Lower leg skin (tissue), 3 donors: ENCODE results near the gene IFNA5.

Experiments used
- POLR2A ChIP-seq, 2 donors: fragments of 450-650 bp; IDR thresholded peaks; one replicate each; pipeline ENCODE4 v1.6.1; 2016 to 2017; ENCODE audit warnings: antibody characterized with exemption in 2 of 2, mild to moderate bottlenecking in 1 of 2, moderate library complexity in 1 of 2
- TF ChIP-seq, protein P1 (sequence below), 3 donors: fragments of 450-650 bp; IDR thresholded peaks; one replicate each; pipeline ENCODE4 v1.5.1; 2016; ENCODE audit warnings: antibody characterized with exemption in 3 of 3, mild to moderate bottlenecking in 3 of 3, moderate library complexity in 2 of 3

DNA sequence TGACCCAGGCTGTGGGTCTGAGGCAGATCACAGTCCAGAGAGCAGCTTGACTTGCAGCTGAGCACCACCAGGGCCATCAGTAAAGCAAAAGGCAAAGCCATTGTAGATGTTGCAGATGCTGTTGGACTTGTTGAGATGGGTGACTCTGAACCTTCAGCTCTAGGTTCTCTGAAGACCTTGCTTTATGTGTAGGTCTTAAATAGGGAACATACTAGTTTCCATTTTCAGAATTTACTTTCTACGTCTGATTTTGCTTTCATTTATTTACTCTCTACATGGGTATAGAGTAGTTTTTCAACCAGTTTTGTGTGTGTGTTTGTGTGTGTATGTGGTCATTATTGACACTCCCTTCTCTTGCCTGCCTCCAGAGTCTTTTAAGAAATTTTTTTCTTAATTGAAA is 45.7 kb upstream of the IFNA5 start, which contains the start of gene IFNA6:
- TF ChIP-seq, protein P1, sequence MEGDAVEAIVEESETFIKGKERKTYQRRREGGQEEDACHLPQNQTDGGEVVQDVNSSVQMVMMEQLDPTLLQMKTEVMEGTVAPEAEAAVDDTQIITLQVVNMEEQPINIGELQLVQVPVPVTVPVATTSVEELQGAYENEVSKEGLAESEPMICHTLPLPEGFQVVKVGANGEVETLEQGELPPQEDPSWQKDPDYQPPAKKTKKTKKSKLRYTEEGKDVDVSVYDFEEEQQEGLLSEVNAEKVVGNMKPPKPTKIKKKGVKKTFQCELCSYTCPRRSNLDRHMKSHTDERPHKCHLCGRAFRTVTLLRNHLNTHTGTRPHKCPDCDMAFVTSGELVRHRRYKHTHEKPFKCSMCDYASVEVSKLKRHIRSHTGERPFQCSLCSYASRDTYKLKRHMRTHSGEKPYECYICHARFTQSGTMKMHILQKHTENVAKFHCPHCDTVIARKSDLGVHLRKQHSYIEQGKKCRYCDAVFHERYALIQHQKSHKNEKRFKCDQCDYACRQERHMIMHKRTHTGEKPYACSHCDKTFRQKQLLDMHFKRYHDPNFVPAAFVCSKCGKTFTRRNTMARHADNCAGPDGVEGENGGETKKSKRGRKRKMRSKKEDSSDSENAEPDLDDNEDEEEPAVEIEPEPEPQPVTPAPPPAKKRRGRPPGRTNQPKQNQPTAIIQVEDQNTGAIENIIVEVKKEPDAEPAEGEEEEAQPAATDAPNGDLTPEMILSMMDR (IDR thresholded peaks at IDR 0.05) = no peak
- TF ChIP-seq POLR2A (IDR thresholded peaks at IDR 0.05) = no peak
